ENCODE data around the gene APPL2. TPM values are rescaled to one million over a fixed set of nuclear protein-coding genes. Genes with fewer than 3 reads are reported as not detected.

APPL2 gene
- total and polyA plus RNA-seq, 2 donors (not counting 1 experiment from before 2014, with no cell fraction given): 20.5 to 58.3 TPM

- intact Hi-C loops (cut with micrococcal nuclease): loop anchor here (5.0 kb wide), 2 partner anchors 33 to 212 kb away; no protein-coding TSS in a partner anchor
- CTCF ChIA-PET: no interaction called here
- H4K20me1 ChIP-seq (ENCODE audit: control insufficient read depth, insufficient read depth, low read length, poor library complexity, severe bottlenecking): peaks cover 6% of the 10 kb centered on the region
- no peak overlapping the region for H3K4me3 Mint-ChIP-seq
- H3K27ac Mint-ChIP-seq: no peak overlapping the region
- H3K36me3 ChIP-seq (replicated peaks in 1 of 2; ENCODE audit: control extremely low read depth in 1 of 2, control insufficient read depth in 1 of 2, extremely low read depth in 1 of 2, insufficient read depth in 2 of 2, low read length in 1 of 2): peaks cover 11 to 76% of the 10 kb centered on the region in 2 experiments
- H3K4me1 Mint-ChIP-seq: peaks cover 5% of the 10 kb centered on the region
- H2AFZ ChIP-seq (ENCODE audit: insufficient read depth, low read depth, low read length, poor library complexity, severe bottlenecking): no peak overlapping the region
- ATAC-seq (ENCODE audit: low read depth): no peak
- POLR2A ChIA-PET: no interaction called here
- H3K9me3 ChIP-seq (ENCODE audit: control extremely low read depth in 1 of 3, control insufficient read depth in 2 of 3, insufficient read depth in 1 of 3, low read length in 2 of 3): no peaks in the 10 kb centered on the region
- H3K79me2 ChIP-seq (ENCODE audit: control insufficient read depth, insufficient read depth, low read length): no peaks in the 10 kb centered on the region
- H3K27me3 ChIP-seq (replicated peaks in 1 of 4; ENCODE audit: control extremely low read depth in 1 of 4, control insufficient read depth in 3 of 4, insufficient read depth in 4 of 4, low read length in 3 of 4): no peaks in the 10 kb centered on the region
- H3K27ac ChIP-seq (ENCODE audit: low read length in 2 of 2): no peak overlapping the region
- H3K9me3 Mint-ChIP-seq (ENCODE audit: insufficient read depth): no peaks in the 10 kb centered on the region
- no peak overlapping the region for H3K4me3 ChIP-seq (ENCODE audit: control extremely low read depth in 1 of 5, extremely low read depth in 1 of 5, insufficient read depth in 1 of 5, low read depth in 2 of 5, low read length in 4 of 5)
- no peaks in the 10 kb centered on the region for H3K27me3 Mint-ChIP-seq
- no CpG with 5 or more reads among the region's 3 CpGs for WGBS (ENCODE audit: insufficient coverage)
- no peak overlapping the region for H3K4me2 ChIP-seq (replicated peaks; ENCODE audit: low read depth, low read length, poor library complexity, severe bottlenecking)
- no peak for DNase-seq
- TF ChIP-seq EZH2 (IDR thresholded peaks at IDR 0.05; ENCODE audit: borderline replicate concordance, insufficient read depth, low read depth, low read length, poor library complexity, severe bottlenecking) (no peak), CTCF (IDR thresholded peaks at IDR 0.05) (no peak)
- H3K4me1 ChIP-seq (ENCODE audit: control insufficient read depth in 2 of 2, insufficient read depth in 2 of 2, low read length in 2 of 2): no peaks in the 10 kb centered on the region
- H3K9ac ChIP-seq (ENCODE audit: low read length): no peak overlapping the region
Observed at GRCh38 chr12:105170139-105170538, 65.8 kb downstream of the APPL2 start.

GRCh38 chr12:105168006-105168405 lies 68.0 kb downstream of the APPL2 start:
- no peak overlapping the region for H3K4me3 ChIP-seq (ENCODE audit: control extremely low read depth in 1 of 5, extremely low read depth in 1 of 5, insufficient read depth in 1 of 5, low read depth in 2 of 5, low read length in 4 of 5)
- peaks cover 15% of the 10 kb centered on the region for H4K20me1 ChIP-seq (ENCODE audit: control insufficient read depth, insufficient read depth, low read length, poor library complexity, severe bottlenecking)
- H3K79me2 ChIP-seq (ENCODE audit: control insufficient read depth, insufficient read depth, low read length): no peaks in the 10 kb centered on the region
- no peaks in the 10 kb centered on the region for H3K4me1 ChIP-seq (ENCODE audit: control insufficient read depth in 2 of 2, insufficient read depth in 2 of 2, low read length in 2 of 2)
- Mint-ChIP-seq H3K4me1 (peaks cover 5% of the 10 kb centered on the region), H3K9me3 (ENCODE audit: insufficient read depth) (no peaks in the 10 kb centered on the region), H3K4me3 (no peak overlapping the region), H3K27me3 (no peaks in the 10 kb centered on the region), H3K27ac (no peak overlapping the region)
- intact Hi-C loops (cut with micrococcal nuclease): no loop called here
- no peak for TF ChIP-seq EZH2 (IDR thresholded peaks at IDR 0.05; ENCODE audit: borderline replicate concordance, insufficient read depth, low read depth, low read length, poor library complexity, severe bottlenecking)
- TF ChIP-seq CTCF (IDR thresholded peaks at IDR 0.05): no peak
- POLR2A ChIA-PET: no interaction called here
- H3K27ac ChIP-seq (ENCODE audit: low read length in 2 of 2): no peak overlapping the region
- H2AFZ ChIP-seq (ENCODE audit: insufficient read depth, low read depth, low read length, poor library complexity, severe bottlenecking): no peak overlapping the region
- no peak for ATAC-seq (ENCODE audit: low read depth)
- H3K9ac ChIP-seq (ENCODE audit: low read length): no peak overlapping the region
- CTCF ChIA-PET: no interaction called here
- H3K9me3 ChIP-seq (ENCODE audit: control extremely low read depth in 1 of 3, control insufficient read depth in 2 of 3, insufficient read depth in 1 of 3, low read length in 2 of 3): no peaks in the 10 kb centered on the region
- H3K27me3 ChIP-seq (replicated peaks in 1 of 4; ENCODE audit: control extremely low read depth in 1 of 4, control insufficient read depth in 3 of 4, insufficient read depth in 4 of 4, low read length in 3 of 4): no peaks in the 10 kb centered on the region
- no peak overlapping the region for H3K4me2 ChIP-seq (replicated peaks; ENCODE audit: low read depth, low read length, poor library complexity, severe bottlenecking)
- H3K36me3 ChIP-seq (replicated peaks in 1 of 2; ENCODE audit: control extremely low read depth in 1 of 2, control insufficient read depth in 1 of 2, extremely low read depth in 1 of 2, insufficient read depth in 2 of 2, low read length in 1 of 2): peaks cover 11 to 85% of the 10 kb centered on the region in 2 experiments
- DNase-seq: no peak

Data from B cell (primary cell).